GM23338 (cell line): ENCODE data around the gene AGBL4.
"Not testable (repeated sequence)": the region's sequence is repeated elsewhere in the genome, so short reads cannot be mapped to it uniquely, and the experiment has no call there.

Experiments used
- CREB1 ChIP-seq: fragments of 250-450 bp; sonication (Bioruptor Pico); IDR thresholded peaks from 2 replicates; pipeline ENCODE4 v1.5.0; 2020; ENCODE audit warnings: low read depth, mild to moderate bottlenecking, moderate library complexity
- CTCF ChIP-seq, 2 experiments: fragments of 200-600 bp in 1 of 2; sonication (generic) in 1 of 2; conservative IDR thresholded peaks; 2 replicates each; pipeline versions ENCODE4 v1.5.1 to v1.6.1; 2016 to 2017; ENCODE audit warnings: antibody characterized with exemption in 2 of 2, low read depth in 2 of 2, mild to moderate bottlenecking in 2 of 2, moderate library complexity in 1 of 2
- ETS1 ChIP-seq: IDR thresholded peaks from 2 replicates; pipeline ENCODE4 v1.6.1; 2016; ENCODE audit warnings: antibody characterized with exemption
- EZH2 ChIP-seq: fragments of 200-600 bp; sonication (generic); IDR thresholded peaks from one replicate; pipeline ENCODE4 v1.8.0; 2017; ENCODE audit warnings: antibody characterized with exemption, mild to moderate bottlenecking, low read depth; ENCODE audit not compliant: unreplicated experiment
- EZH2phosphoT487 ChIP-seq: fragments of 200-600 bp; sonication (generic); IDR thresholded peaks from one replicate; pipeline ENCODE4 v1.8.1; 2018; ENCODE audit warnings: antibody characterized with exemption; ENCODE audit not compliant: unreplicated experiment
- JUNB ChIP-seq: IDR thresholded peaks from one replicate; pipeline ENCODE4 v1.6.1; 2016; ENCODE audit warnings: antibody characterized with exemption; ENCODE audit not compliant: unreplicated experiment
- POLR2AphosphoS5 ChIP-seq: IDR thresholded peaks from 2 replicates; pipeline ENCODE4 v1.6.1; 2016; ENCODE audit warnings: antibody characterized with exemption, low read depth
- REST ChIP-seq: IDR thresholded peaks from one replicate; pipeline ENCODE4 v1.6.1; 2018; ENCODE audit warnings: antibody characterized with exemption; ENCODE audit not compliant: unreplicated experiment
- STAT1 ChIP-seq: IDR thresholded peaks from one replicate; pipeline ENCODE4 v1.6.1; 2016; ENCODE audit warnings: antibody characterized with exemption; ENCODE audit not compliant: unreplicated experiment
- ZNF114 ChIP-seq: fragments of 250-450 bp; sonication (Bioruptor Pico); IDR thresholded peaks from 2 replicates; pipeline ENCODE4 v1.5.0; 2020; ENCODE audit warnings: mild to moderate bottlenecking, moderate library complexity
- ZNF331 ChIP-seq: fragments of 250-450 bp; sonication (Bioruptor Pico); IDR thresholded peaks from 2 replicates; pipeline ENCODE4 v1.5.0; 2020; ENCODE audit warnings: low read depth, mild to moderate bottlenecking, moderate library complexity

- not testable (repeated sequence) for TF ChIP-seq CTCF (conservative IDR thresholded peaks at IDR 0.05; ENCODE audit: low read depth in 2 of 2); REST; STAT1; JUNB; EZH2; CREB1; ZNF114 (CRISPR knock-in tag); POLR2AphosphoS5; ZNF331 (CRISPR knock-in tag); EZH2phosphoT487; ETS1
These were observed 285.6 kb downstream of the AGBL4 start for GRCh38 chr1:49738118-49738517.
